Measurements from ENCODE around the gene NHLH2.

The NHLH2 gene

DNA sequence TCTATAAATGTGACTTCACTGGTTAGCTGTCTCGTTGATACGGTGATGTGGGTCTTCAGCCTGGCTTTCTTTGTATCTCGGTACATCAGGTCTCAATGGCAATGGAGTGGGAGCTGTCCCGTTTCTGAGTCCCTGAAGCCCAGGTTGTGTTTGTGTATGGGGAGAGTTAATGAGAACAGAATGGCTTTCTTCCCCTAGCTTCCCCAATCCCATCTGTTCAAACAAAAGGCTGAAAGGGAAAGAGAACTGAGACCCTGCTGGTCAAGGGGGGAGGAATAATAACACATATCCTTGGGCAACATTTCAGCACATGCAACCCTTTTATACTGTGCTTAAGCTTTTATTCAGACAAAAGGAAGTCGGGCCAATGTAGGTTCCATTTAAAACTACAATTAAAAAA lies 44.0 kb downstream of the NHLH2 start:
- DNase-seq: no peak

- DNase-seq: no peak
Measured at GRCh38 chr1:115796036-115796435, 44.9 kb downstream of the NHLH2 start.

DNA sequence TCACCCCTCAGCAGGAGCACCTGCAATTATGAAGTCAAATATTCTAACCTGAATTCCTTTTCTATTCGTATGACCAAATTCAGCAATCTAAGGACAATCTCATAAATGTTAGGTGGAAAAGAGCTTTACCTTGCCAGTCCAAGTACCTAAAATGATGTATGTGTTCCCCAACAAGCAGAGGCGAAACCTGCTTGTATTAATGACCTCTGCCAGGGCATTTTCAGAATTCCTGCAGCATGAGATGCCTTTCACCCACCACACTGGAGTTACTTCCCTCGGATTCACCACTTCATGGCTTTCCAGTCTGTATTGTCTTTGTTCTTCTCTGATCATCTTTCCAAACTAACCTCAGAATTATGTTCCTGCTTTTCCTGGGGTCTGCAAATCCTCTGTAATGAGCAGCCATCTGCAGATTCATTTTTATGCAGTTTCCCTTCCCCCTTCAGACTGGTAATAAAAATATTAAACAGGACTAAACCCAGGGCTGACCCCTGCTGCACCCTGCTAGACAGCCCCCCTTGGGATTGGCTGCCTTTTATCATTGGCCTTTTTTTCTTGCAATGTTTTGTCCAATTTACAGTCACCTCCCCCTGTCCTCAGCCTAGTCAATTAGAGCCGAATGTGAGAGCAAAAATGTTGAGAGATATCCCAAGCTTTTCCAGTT lies 45.8 kb downstream of the NHLH2 start:
- DNase-seq: no peak

GRCh38 chr1:115793162-115793561 lies 47.8 kb downstream of the NHLH2 start:
- no peak for DNase-seq

DNA sequence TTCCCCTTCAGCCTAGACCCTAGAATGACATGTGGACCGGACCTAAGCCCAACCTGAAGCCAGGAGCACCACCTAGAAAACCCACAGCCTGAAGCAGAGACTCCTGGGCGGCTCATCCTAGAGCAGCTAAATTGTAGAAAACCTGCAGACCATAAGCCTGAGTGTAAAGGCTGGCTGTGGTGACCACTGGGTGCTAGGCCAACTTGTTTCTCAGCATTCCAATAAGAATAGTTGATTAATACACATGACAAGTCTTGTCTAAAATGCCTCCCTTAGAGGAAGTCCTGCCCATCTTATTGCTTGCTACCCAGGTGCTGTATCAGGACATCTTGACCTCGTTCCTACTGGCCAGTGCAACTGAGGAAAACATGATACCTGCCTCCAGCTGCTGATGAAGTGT lies 49.1 kb downstream of the NHLH2 start:
- no peak for DNase-seq

DNA sequence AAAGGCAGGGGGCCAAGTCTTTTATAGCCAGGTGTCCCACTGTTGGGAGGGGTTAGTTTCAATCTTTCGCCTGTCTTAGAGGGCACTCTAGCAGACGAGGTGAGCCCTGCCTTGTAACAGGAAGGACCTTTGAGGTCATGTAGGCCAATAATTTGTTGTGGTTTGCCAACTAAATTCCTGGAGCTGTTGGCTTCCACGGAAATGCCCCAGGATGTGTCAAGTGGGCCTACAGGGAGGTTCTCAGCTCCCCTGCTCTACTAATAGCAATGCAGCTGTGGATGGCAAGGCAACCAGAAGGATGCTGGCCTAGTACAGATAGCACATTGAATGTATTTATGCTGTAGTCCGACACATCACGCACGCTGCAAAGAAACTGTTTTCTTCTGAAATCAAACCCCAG lies 50.1 kb downstream of the NHLH2 start:
- DNase-seq: no peak

GRCh38 chr1:115790356-115790755 lies 50.6 kb downstream of the NHLH2 start:
- DNase-seq: no peak

All from kidney glomerular epithelial cell (primary cell).